Fibroblast of lung (primary cell): ENCODE measurements around the gene CRADD. TPM values are rescaled to one million over a fixed set of nuclear protein-coding genes. Genes with fewer than 3 reads are reported as not detected.

ENCODE experiments used
- DNase-seq, 2 donors: peaks; one replicate each; pipeline versions ENCODE4 v3.0.0 to v3.0.0-alpha.2; 2010; ENCODE audit warnings: low read depth in 2 of 2
- H2AFZ ChIP-seq: 2 replicates; pipeline ENCODE4 v1.5.1; 2012; ENCODE audit warnings: low read length, control low read depth, inconsistent platforms
- H3K27ac ChIP-seq: 2 replicates; pipeline ENCODE4 v1.5.1; 2011; ENCODE audit warnings: low read length, control low read depth; ENCODE audit not compliant: insufficient read depth
- H3K27me3 ChIP-seq: 2 replicates; pipeline ENCODE4 v1.5.1; 2011; ENCODE audit warnings: mild to moderate bottlenecking, low read length; ENCODE audit not compliant: control insufficient read depth, insufficient read depth
- H3K36me3 ChIP-seq: 2 replicates; pipeline ENCODE4 v1.5.1; 2011; ENCODE audit warnings: low read length; ENCODE audit not compliant: control insufficient read depth, insufficient read depth
- H3K4me1 ChIP-seq: 2 replicates; pipeline ENCODE4 v1.5.1; 2011; ENCODE audit warnings: low read length; ENCODE audit not compliant: control insufficient read depth, insufficient read depth; ENCODE audit errors: extremely low read depth
- H3K4me2 ChIP-seq: 2 replicates; pipeline ENCODE4 v1.5.1; 2011; ENCODE audit warnings: low read length, control low read depth; ENCODE audit not compliant: insufficient read depth; ENCODE audit errors: extremely low read depth
- H3K4me3 ChIP-seq, 4 experiments: fragments of 200-600 bp in 1 of 4; sonication (generic) in 1 of 4; replicated peaks in 1 of 4; 2 replicates each; pipeline ENCODE4 v1.5.1; 2011 to 2016; ENCODE audit warnings: low read length in 4 of 4, low read depth in 3 of 4, mild to moderate bottlenecking in 3 of 4, control low read depth in 2 of 4, inconsistent platforms in 1 of 4, mixed read lengths in 1 of 4; ENCODE audit not compliant: insufficient read depth in 1 of 4; ENCODE audit errors: control extremely low read depth in 1 of 4
- H3K79me2 ChIP-seq: 2 replicates; pipeline ENCODE4 v1.5.1; 2012; ENCODE audit warnings: mild to moderate bottlenecking, low read length, inconsistent platforms; ENCODE audit not compliant: control insufficient read depth, insufficient read depth
- H3K9ac ChIP-seq: 2 replicates; pipeline ENCODE4 v1.5.1; 2011; ENCODE audit warnings: mild to moderate bottlenecking, low read length, control low read depth; ENCODE audit not compliant: insufficient read depth
- H3K9me3 ChIP-seq: 2 replicates; pipeline ENCODE4 v1.5.1; 2012; ENCODE audit warnings: low read depth, low read length; ENCODE audit not compliant: control insufficient read depth, insufficient read depth
- H4K20me1 ChIP-seq: 2 replicates; pipeline ENCODE4 v1.5.1; 2011; ENCODE audit warnings: low read length; ENCODE audit not compliant: control insufficient read depth, insufficient read depth; ENCODE audit errors: extremely low read depth
- EZH2 ChIP-seq: IDR thresholded peaks from 2 replicates; pipeline ENCODE4 v1.5.1; 2012; ENCODE audit warnings: low read length, control low read depth, mild to moderate bottlenecking; ENCODE audit errors: missing control alignments
- polyA plus RNA-seq, 2 donors: library from polyadenylated mRNA; depleted of rRNA in 1 of 2; stranded (reverse) in 1 of 2; unstranded in 1 of 2; fragments of >200 nt; gene quantifications; 2 replicates each; pipeline ENCODE4 v1.2.1, GENCODE V29; 2011 to 2012; ENCODE audit warnings: missing spikeins in 1 of 2
- total RNA-seq: library from RNA; depleted of rRNA; stranded (reverse); fragments of >200 nt; gene quantifications from 2 replicates; pipeline ENCODE4 v1.2.1, GENCODE V29; 2014
- TF ChIP-seq, protein P1 (sequence below), 2 donors: IDR thresholded peaks in 1 of 2; conservative IDR thresholded peaks in 1 of 2; 1 replicate in 1 of 2; 2 replicates in 1 of 2; pipeline ENCODE4 v1.5.1; 2011 to 2012; ENCODE audit warnings: low read length in 2 of 2, control low read depth in 1 of 2, inconsistent platforms in 1 of 2, low read depth in 1 of 2, mild to moderate bottlenecking in 1 of 2

Gene CRADD
- total and polyA plus RNA-seq, 2 donors (not counting 1 experiment from before 2014, with no cell fraction given): 13.5 to 21.1 TPM

DNA sequence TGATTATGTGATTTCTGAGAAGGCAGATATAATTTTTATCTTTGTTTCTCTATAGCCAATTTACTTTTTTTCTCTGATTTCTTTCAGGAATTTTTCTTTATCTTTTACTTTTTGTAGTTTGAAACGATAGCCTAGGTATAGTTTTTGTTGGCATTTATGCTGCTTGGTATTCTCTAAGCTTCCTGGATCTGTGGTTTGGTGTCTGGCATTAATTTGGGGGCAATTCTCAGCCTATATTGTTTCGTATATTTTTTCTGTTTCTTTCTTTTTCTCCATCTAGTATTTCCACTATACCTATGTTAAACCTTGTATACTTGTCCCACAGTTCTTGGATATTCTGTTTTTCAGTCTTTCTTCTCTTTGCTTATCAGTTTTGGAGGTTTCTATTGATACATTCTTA lies 45.0 kb downstream of the CRADD start:
- no peaks in the 10 kb centered on the region for H3K4me1 ChIP-seq
- H3K79me2 ChIP-seq: no peaks in the 10 kb centered on the region
- TF ChIP-seq EZH2: no peak
- TF ChIP-seq, protein P1, sequence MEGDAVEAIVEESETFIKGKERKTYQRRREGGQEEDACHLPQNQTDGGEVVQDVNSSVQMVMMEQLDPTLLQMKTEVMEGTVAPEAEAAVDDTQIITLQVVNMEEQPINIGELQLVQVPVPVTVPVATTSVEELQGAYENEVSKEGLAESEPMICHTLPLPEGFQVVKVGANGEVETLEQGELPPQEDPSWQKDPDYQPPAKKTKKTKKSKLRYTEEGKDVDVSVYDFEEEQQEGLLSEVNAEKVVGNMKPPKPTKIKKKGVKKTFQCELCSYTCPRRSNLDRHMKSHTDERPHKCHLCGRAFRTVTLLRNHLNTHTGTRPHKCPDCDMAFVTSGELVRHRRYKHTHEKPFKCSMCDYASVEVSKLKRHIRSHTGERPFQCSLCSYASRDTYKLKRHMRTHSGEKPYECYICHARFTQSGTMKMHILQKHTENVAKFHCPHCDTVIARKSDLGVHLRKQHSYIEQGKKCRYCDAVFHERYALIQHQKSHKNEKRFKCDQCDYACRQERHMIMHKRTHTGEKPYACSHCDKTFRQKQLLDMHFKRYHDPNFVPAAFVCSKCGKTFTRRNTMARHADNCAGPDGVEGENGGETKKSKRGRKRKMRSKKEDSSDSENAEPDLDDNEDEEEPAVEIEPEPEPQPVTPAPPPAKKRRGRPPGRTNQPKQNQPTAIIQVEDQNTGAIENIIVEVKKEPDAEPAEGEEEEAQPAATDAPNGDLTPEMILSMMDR (conservative IDR thresholded peaks at IDR 0.05 in 1 of 2, IDR thresholded peaks at IDR 0.05 in 1 of 2; ENCODE audit: low read depth in 1 of 2, low read length in 2 of 2): no peak
- H4K20me1 ChIP-seq: no peaks in the 10 kb centered on the region
- no peaks in the 10 kb centered on the region for H3K27me3 ChIP-seq
- H3K36me3 ChIP-seq: no peaks in the 10 kb centered on the region
- no peak overlapping the region for H3K4me3 ChIP-seq
- H3K4me2 ChIP-seq: no peak overlapping the region
- no peaks in the 10 kb centered on the region for H3K9me3 ChIP-seq
- no peak for DNase-seq
- H3K27ac ChIP-seq: no peak overlapping the region
- H2AFZ ChIP-seq: no peak overlapping the region
- no peak overlapping the region for H3K9ac ChIP-seq

DNA sequence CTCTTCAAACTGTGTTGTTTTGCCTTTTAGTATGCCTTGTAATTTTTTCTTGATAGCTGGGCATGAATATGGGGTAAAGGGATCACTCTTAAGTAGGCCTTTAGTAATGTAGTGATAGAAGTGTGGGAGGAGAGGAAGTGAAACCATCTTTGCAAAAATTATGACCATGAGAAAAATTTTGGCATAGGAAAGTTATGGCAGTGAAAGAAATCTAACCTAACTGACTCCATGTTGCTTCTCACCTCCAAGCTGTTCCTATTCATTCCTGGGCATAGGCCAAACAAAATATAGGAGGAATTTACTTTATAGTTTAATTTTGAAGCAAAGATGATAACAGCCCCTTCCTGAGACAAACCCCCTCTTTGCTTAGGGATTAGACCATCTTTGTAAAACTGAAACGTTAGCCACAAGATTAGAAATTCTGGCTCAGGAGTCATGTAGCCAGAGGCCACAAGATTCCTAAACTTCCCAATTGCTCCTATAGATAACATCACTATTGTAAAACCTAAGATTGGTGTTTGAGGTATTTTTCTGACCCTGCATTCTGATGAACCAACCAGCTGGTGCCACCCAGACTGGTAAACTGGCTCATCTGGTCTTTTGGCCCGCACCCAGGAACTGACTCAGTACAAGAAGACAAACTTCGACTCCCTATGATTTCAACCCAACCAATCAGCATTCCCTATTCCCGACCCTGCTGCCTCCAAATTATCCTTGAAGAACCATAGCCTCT lies 45.8 kb downstream of the CRADD start:
- Histone ChIP-seq H3K4me1 (no peaks in the 10 kb centered on the region), H4K20me1 (no peaks in the 10 kb centered on the region), H3K27me3 (no peaks in the 10 kb centered on the region), H3K27ac (no peak overlapping the region), H3K9ac (no peak overlapping the region), H3K4me2 (no peak overlapping the region), H2AFZ (no peak overlapping the region), H3K9me3 (no peaks in the 10 kb centered on the region), H3K79me2 (no peaks in the 10 kb centered on the region), H3K4me3 (no peak overlapping the region), H3K36me3 (no peaks in the 10 kb centered on the region)
- TF ChIP-seq EZH2: no peak
- TF ChIP-seq, protein P1 (conservative IDR thresholded peaks at IDR 0.05 in 1 of 2, IDR thresholded peaks at IDR 0.05 in 1 of 2; ENCODE audit: low read depth in 1 of 2, low read length in 2 of 2): no peak
- peak in 1 of 2 donors; percentile 47 for DNase-seq

DNA sequence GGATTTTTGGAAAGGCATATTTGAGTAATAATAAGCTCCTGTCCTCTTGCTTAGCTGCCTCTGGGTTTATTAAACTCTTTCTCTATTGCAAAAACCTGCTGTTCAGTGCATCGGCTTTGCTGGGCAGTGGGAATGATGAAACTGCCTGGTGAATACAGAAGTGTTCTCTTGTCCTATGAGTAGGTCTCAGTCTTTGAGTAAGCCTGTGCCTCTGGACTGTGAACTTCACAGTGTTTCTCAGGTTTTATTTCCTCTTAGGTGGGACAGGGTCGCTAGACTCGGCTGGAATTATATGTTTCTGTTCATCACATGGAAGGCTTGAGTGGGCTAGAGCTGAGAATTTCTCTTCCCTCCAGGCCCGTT lies 46.4 kb downstream of the CRADD start:
- no peak overlapping the region for H2AFZ ChIP-seq
- H3K9me3 ChIP-seq: no peaks in the 10 kb centered on the region
- H3K79me2 ChIP-seq: no peaks in the 10 kb centered on the region
- no peak overlapping the region for H3K4me2 ChIP-seq
- H3K27me3 ChIP-seq: no peaks in the 10 kb centered on the region
- TF ChIP-seq, protein P1 (conservative IDR thresholded peaks at IDR 0.05 in 1 of 2, IDR thresholded peaks at IDR 0.05 in 1 of 2; ENCODE audit: low read depth in 1 of 2, low read length in 2 of 2): no peak
- TF ChIP-seq EZH2: no peak
- no peak overlapping the region for H3K4me3 ChIP-seq
- DNase-seq: no peak
- no peaks in the 10 kb centered on the region for H4K20me1 ChIP-seq
- H3K9ac ChIP-seq: no peak overlapping the region
- no peaks in the 10 kb centered on the region for H3K36me3 ChIP-seq
- H3K27ac ChIP-seq: no peak overlapping the region
- no peaks in the 10 kb centered on the region for H3K4me1 ChIP-seq
